A673 (cell line): Measurements from ENCODE around the gene PTK6.
"Not testable (repeated sequence)": the region's sequence is repeated elsewhere in the genome, so short reads cannot be mapped to it uniquely, and the experiment has no call there.

Source experiments
- CTCF ChIP-seq: fragments of 300-800, 200-600 bp; sonication (generic); conservative IDR thresholded peaks from 2 replicates; pipeline ENCODE4 v1.5.1; 2017; ENCODE audit warnings: low read depth, mild to moderate bottlenecking, antibody characterized with exemption, low read length, moderate library complexity, mixed read lengths
- EZH2 ChIP-seq: fragments of 200-600 bp; sonication (generic); IDR thresholded peaks from 2 replicates; pipeline ENCODE4 v1.6.1; 2017; ENCODE audit warnings: borderline replicate concordance, low read depth, mild to moderate bottlenecking, mixed read lengths, antibody characterized with exemption, low read length; ENCODE audit not compliant: poor library complexity, severe bottlenecking

GRCh38 chr20:63514520-63514919, 22.7 kb downstream of the PTK6 start:
- TF ChIP-seq CTCF, EZH2: not testable (repeated sequence)
